GM23248 (cell line): ENCODE measurements around the gene KAT8.

Source experiments
- EZH2 ChIP-seq: fragments of 200-600 bp; sonication (generic); IDR thresholded peaks from 2 replicates; pipeline ENCODE4 v1.6.1; 2018; ENCODE audit warnings: antibody characterized with exemption, mild to moderate bottlenecking; ENCODE audit not compliant: insufficient read depth, poor library complexity, severe bottlenecking
- EZH2phosphoT487 ChIP-seq: fragments of 200-600 bp; sonication (generic); IDR thresholded peaks from 2 replicates; pipeline ENCODE4 v1.6.1; 2018; ENCODE audit warnings: antibody characterized with exemption, moderate library complexity, mild to moderate bottlenecking, low read depth; ENCODE audit not compliant: insufficient read depth

GRCh38 chr16:31106509-31107464 is 10.7 kb upstream of the KAT8 start:
- TF ChIP-seq EZH2, result no peak
- no peak for TF ChIP-seq EZH2phosphoT487
